A549 (cell line): Measurements from ENCODE around the gene CASK. TPM values are rescaled to one million over a fixed set of nuclear protein-coding genes. Genes with fewer than 3 reads are reported as not detected.

Experiments
- ATAC-seq, 2 experiments: fragments of 200-7000 bp in 1 of 2; fragments of >200 bp in 1 of 2; cut with Nextera tagmentation in 1 of 2; cut with Tn5 transposase in 1 of 2; 3 replicates each; pipeline versions ENCODE4 v1.8.0 to v1.9.1; 2018 to 2020; ENCODE audit warnings: mild to moderate bottlenecking in 1 of 2, moderate library complexity in 1 of 2
- CTCF ChIA-PET: fragments of 300-600 bp; sonication (Branson Sonifier 250); formaldehyde crosslinking; extraction: SDS; loops from one replicate; lab custom pipeline; 2021; ENCODE audit warnings: antibody characterized with exemption, inconsistent platforms; lab: Yijun Ruan, JAX
- POLR2A ChIA-PET: fragments of 350-600 bp; formaldehyde crosslinking; extraction: SDS; loops from one replicate; lab custom pipeline; 2021; ENCODE audit warnings: antibody characterized with exemption, inconsistent platforms; lab: Yijun Ruan, JAX
- DNase-seq, 2 experiments: peaks; one replicate each; pipeline versions ENCODE4 v3.0.0 to v3.0.0-alpha.2; 2011 to 2016; ENCODE audit warnings: low read depth in 1 of 2, low spot score in 1 of 2
- FAIRE-seq: peaks from 2 replicates; lab custom pipeline; 2011; peaks lifted over from hg19 to GRCh38; lab: Jason Lieb, UNC
- H3K27ac ChIP-seq, 2 experiments: fragments of >200 bp; sonication (Bioruptor Twin); formaldehyde crosslinking; 3 replicates each; pipeline ENCODE4 v1.5.1; 2016 to 2017
- H3K4me1 ChIP-seq: fragments of >200 bp; sonication (Bioruptor Twin); formaldehyde crosslinking; 3 replicates; pipeline ENCODE4 v1.6.1; 2016
- H3K4me2 ChIP-seq: fragments of >200 bp; sonication (Bioruptor Twin); formaldehyde crosslinking; 3 replicates; pipeline ENCODE4 v1.6.1; 2016
- H3K4me3 ChIP-seq: fragments of >200 bp; sonication (Bioruptor Twin); formaldehyde crosslinking; 3 replicates; pipeline ENCODE4 v1.5.1; 2016
- H3K9me3 ChIP-seq: fragments of >200 bp; sonication (Bioruptor Twin); formaldehyde crosslinking; 3 replicates; pipeline ENCODE4 v1.6.1; 2016
- BHLHE40 ChIP-seq: IDR thresholded peaks from 2 replicates; pipeline ENCODE4 v1.6.1; 2012; ENCODE audit warnings: low read depth, low read length, inconsistent platforms
- CBX2 ChIP-seq: fragments of 200-600 bp; sonication (generic); IDR thresholded peaks from 2 replicates; pipeline ENCODE4 v1.6.1; 2016; ENCODE audit warnings: low read depth, mild to moderate bottlenecking, borderline replicate concordance
- CHD2 ChIP-seq: fragments of 150-350 bp; IDR thresholded peaks from 2 replicates; pipeline ENCODE4 v1.6.1; 2014; ENCODE audit warnings: low read length; ENCODE audit not compliant: partially characterized antibody
- FOSL2 ChIP-seq, 2 experiments: fragments of 450-650 bp in 1 of 2; fragments of >200 bp in 1 of 2; sonication (Bioruptor Twin) in 1 of 2; formaldehyde crosslinking; IDR thresholded peaks; 2 replicates each; pipeline versions ENCODE4 v1.5.0 to v1.6.1; 2016 to 2020; ENCODE audit warnings: mild to moderate bottlenecking in 1 of 2, moderate library complexity in 1 of 2
- HDAC2 ChIP-seq: fragments of 200-600 bp; sonication (generic); IDR thresholded peaks from 2 replicates; pipeline ENCODE4 v1.6.1; 2016
- HOXA7 ChIP-seq: fragments of 250-450 bp; sonication (Bioruptor Pico); IDR thresholded peaks from 2 replicates; pipeline ENCODE4 v1.5.0; 2020; ENCODE audit warnings: mild to moderate bottlenecking, moderate library complexity
- JUN ChIP-seq, 2 experiments: fragments of >200 bp; sonication (Bioruptor Twin); formaldehyde crosslinking; IDR thresholded peaks; 2 replicates in 1 of 2; 3 replicates in 1 of 2; pipeline ENCODE4 v1.6.1; 2016 to 2017
- JUNB ChIP-seq: fragments of >200 bp; sonication (Bioruptor Twin); formaldehyde crosslinking; IDR thresholded peaks from 2 replicates; pipeline ENCODE4 v1.6.1; 2016
- MAZ ChIP-seq: fragments of 150-350 bp; IDR thresholded peaks from 2 replicates; pipeline ENCODE4 v1.6.1; 2014; ENCODE audit warnings: antibody characterized with exemption, low read depth, low read length, borderline replicate concordance
- NPAS2 ChIP-seq: fragments of 250-450 bp; sonication (Bioruptor Pico); IDR thresholded peaks from 2 replicates; pipeline ENCODE4 v1.8.0; 2022; ENCODE audit warnings: mild to moderate bottlenecking, moderate library complexity, borderline replicate concordance
- PHF8 ChIP-seq: fragments of 200-600 bp; sonication (generic); IDR thresholded peaks from 2 replicates; pipeline ENCODE4 v1.6.1; 2016; ENCODE audit warnings: low read depth, mild to moderate bottlenecking, antibody characterized with exemption, moderate library complexity, borderline replicate concordance
- RAD21 ChIP-seq, 2 experiments: fragments of >200 bp in 1 of 2; sonication (Bioruptor Twin) in 1 of 2; formaldehyde crosslinking in 1 of 2; IDR thresholded peaks in 1 of 2; conservative IDR thresholded peaks in 1 of 2; 2 replicates in 1 of 2; 3 replicates in 1 of 2; pipeline ENCODE4 v1.6.1; 2012 to 2018; ENCODE audit warnings: inconsistent platforms in 1 of 2
- RARB ChIP-seq: fragments of 250-450 bp; sonication (Bioruptor Pico); IDR thresholded peaks from 2 replicates; pipeline ENCODE4 v1.8.0; 2021; ENCODE audit warnings: mild to moderate bottlenecking, moderate library complexity
- RNF2 ChIP-seq: fragments of 200-600 bp; sonication (generic); IDR thresholded peaks from 2 replicates; pipeline ENCODE4 v1.6.1; 2016; ENCODE audit warnings: low read depth, mild to moderate bottlenecking, antibody characterized with exemption, moderate library complexity, borderline replicate concordance
- SMC3 ChIP-seq: fragments of >200 bp; sonication (Bioruptor Twin); formaldehyde crosslinking; IDR thresholded peaks from 3 replicates; pipeline ENCODE4 v1.6.1; 2018; ENCODE audit warnings: inconsistent platforms
- SREBF2 ChIP-seq: fragments of 450-650 bp; IDR thresholded peaks from 2 replicates; pipeline ENCODE4 v1.6.1; 2014; ENCODE audit warnings: mild to moderate bottlenecking, moderate library complexity
- TP53 ChIP-seq: fragments of 250-450 bp; sonication (Bioruptor Pico); IDR thresholded peaks from 2 replicates; pipeline ENCODE4 v1.5.0; 2021; ENCODE audit warnings: mild to moderate bottlenecking, moderate library complexity
- ZC3H11A ChIP-seq: fragments of 450-650 bp; IDR thresholded peaks from 2 replicates; pipeline ENCODE4 v1.6.1; 2014; ENCODE audit warnings: antibody characterized with exemption, mild to moderate bottlenecking
- ZSCAN20 ChIP-seq: fragments of 250-450 bp; sonication (Bioruptor Pico); IDR thresholded peaks from 2 replicates; pipeline ENCODE4 v1.8.0; 2022; ENCODE audit warnings: mild to moderate bottlenecking, moderate library complexity
- WGBS: methylation state at CpG from one replicate; pipeline ENCODE4 v1.1.6; 2017; ENCODE audit errors: missing lambda C conversion rate; 5-methylcytosine and 5-hydroxymethylcytosine counted together
- polyA plus RNA-seq, 4 experiments: library from polyadenylated mRNA; depleted of rRNA in 3 of 4; stranded (reverse); fragments of >200 nt; fragmentation: RNase III in 1 of 4; extraction: RNeasy Plus Mini Kit Qiagen cat#74134 plus additional on column Dnase treatment in 1 of 4; gene quantifications; 2 replicates in 3 of 4; 3 replicates in 1 of 4; pipeline ENCODE4 v1.2.3, GENCODE V29; 2011 to 2017
- TF ChIP-seq, protein P1 (sequence below): fragments of 250-450 bp; sonication (Bioruptor Pico); IDR thresholded peaks from 2 replicates; pipeline ENCODE4 v1.5.0; 2021; ENCODE audit warnings: mild to moderate bottlenecking, moderate library complexity, borderline replicate concordance
- TF ChIP-seq, protein P2 (sequence below): fragments of 150-350 bp; IDR thresholded peaks from 2 replicates; pipeline ENCODE4 v1.6.1; 2014; ENCODE audit warnings: low read depth, mild to moderate bottlenecking, low read length
- TF ChIP-seq, protein P3 (sequence below): fragments of >200 bp; sonication (Bioruptor Twin); formaldehyde crosslinking; IDR thresholded peaks from 3 replicates; pipeline ENCODE4 v1.5.1; 2016
- TF ChIP-seq, protein P4 (sequence below): fragments of >200 bp; sonication (Bioruptor Twin); formaldehyde crosslinking; IDR thresholded peaks from 2 replicates; pipeline ENCODE4 v1.6.1; 2016

CASK gene
- polyA plus RNA-seq, 2 of the 4 experiments (the other 2 are of a cell fraction): 23.3 to 57.6 TPM

DNA sequence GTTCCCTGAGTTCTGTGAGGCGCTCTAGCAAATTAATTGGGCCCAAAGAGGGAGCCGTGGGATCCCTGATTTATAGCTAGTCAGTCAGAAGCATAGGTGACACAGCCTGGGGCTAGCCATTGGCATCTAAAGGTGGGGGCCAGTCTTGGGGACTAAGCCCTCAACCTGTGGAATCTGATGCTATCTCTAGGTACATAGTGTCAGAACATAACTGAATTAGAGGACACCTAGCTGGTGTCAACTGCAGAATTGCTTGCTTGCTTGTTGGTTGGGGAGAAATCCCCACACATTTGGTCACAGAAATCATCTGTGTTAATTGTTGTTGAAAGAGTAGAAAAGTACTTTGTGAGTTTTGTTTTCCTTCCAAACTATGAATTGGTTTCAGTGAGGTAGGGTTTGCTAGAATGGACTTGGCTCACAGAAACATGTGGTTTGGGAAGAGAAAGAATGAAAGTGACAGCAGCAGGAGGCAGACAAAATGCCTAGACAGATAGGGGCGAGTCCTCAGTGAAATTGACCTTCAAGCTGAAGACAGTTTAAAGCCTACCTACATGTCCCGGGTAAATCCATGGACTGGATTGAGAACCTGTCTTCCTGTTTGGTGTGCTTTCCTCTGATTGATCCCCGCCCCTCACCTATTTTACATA, 212.2 kb downstream of the CASK start:
- CTCF ChIA-PET: no interaction called here
- TF ChIP-seq ZSCAN20 (no peak), HDAC2 (no peak), TP53 (no peak)
- TF ChIP-seq, protein P1, sequence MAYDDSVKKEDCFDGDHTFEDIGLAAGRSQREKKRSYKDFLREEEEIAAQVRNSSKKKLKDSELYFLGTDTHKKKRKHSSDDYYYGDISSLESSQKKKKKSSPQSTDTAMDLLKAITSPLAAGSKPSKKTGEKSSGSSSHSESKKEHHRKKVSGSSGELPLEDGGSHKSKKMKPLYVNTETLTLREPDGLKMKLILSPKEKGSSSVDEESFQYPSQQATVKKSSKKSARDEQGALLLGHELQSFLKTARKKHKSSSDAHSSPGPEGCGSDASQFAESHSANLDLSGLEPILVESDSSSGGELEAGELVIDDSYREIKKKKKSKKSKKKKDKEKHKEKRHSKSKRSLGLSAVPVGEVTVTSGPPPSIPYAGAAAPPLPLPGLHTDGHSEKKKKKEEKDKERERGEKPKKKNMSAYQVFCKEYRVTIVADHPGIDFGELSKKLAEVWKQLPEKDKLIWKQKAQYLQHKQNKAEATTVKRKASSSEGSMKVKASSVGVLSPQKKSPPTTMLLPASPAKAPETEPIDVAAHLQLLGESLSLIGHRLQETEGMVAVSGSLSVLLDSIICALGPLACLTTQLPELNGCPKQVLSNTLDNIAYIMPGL: no peak
- POLR2A ChIA-PET: no interaction called here
- Histone ChIP-seq H3K4me1 (no peaks in the 10 kb centered on the region), H3K4me2 (no peak overlapping the region), H3K4me3 (no peak overlapping the region), H3K9me3 (no peaks in the 10 kb centered on the region), H3K27ac (no peak overlapping the region)
- DNase-seq (no peak), FAIRE-seq (peak; percentile 7), ATAC-seq (no peak)
- 89% methylated on average over 5 of the region's 5 CpGs for WGBS

DNA sequence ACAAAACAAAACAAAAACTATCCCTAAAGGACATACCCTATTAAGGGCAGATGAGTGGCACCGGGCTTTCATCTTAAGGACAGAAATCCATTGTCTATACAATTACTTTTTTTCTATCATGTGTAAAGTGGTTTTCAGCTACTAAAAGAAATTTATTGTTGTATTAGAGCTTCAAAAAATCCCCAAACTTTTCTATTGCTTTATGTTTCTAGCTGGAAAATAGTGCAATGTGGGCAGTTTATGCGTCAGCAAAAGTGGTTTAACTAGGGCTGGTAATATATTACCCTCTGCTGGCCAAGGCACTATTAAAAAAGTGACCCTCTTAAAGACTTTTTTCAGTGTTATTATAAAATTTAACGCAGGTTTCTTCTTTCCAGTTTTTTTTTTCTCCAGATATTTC, 214.9 kb downstream of the CASK start:
- H3K4me2 ChIP-seq: no peak overlapping the region
- FAIRE-seq (no peak), DNase-seq (no peak), ATAC-seq (no peak)
- no peaks in the 10 kb centered on the region for H3K4me1 ChIP-seq
- H3K4me3 ChIP-seq: no peak overlapping the region
- no peak overlapping the region for H3K27ac ChIP-seq
- ChIA-PET POLR2A (no interaction called here), CTCF (interaction anchor here (1.0 kb wide), 1 partner anchor 14 kb away, joined by 4 read pairs; no protein-coding TSS in a partner anchor)
- H3K9me3 ChIP-seq: no peaks in the 10 kb centered on the region
- 64% methylated on average over 3 of the region's 3 CpGs for WGBS
- TF ChIP-seq CBX2 (no peak), RAD21 (conservative IDR thresholded peaks at IDR 0.05 in 1 of 2, IDR thresholded peaks at IDR 0.05 in 1 of 2) (peak in 1 of 2 experiments; percentile 5; a peak in 1 of 5 replicates)

DNA sequence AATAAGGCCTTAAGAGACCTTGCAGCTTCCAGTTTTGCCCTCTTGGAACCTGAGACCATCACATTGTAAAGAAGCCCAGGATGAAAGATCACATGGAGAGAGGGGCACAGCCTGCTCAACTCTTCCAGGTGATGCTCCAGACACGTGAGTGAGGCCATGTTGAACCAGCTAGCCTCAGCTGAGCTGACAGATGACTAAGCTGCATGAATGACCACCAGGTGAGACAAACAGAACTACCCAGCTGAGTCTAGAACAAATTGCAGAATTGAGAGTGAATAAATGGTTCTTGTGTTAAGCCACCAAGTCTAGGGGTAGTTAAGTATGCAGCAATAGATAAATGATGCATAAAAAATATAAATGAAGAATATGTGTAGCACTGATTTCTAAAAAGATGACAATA, 216.1 kb downstream of the CASK start:
- no peak for FAIRE-seq
- TF ChIP-seq ZSCAN20: no peak
- TF ChIP-seq BHLHE40: no peak
- no peak for TF ChIP-seq PHF8
- TF ChIP-seq FOSL2 (IDR thresholded peaks at IDR 0.05): no peak
- no peak for TF ChIP-seq FOSL2 (CRISPR knock-in tag; IDR thresholded peaks at IDR 0.05)
- TF ChIP-seq SMC3: no peak
- no peak for TF ChIP-seq NPAS2 (CRISPR knock-in tag)
- TF ChIP-seq, protein P2, sequence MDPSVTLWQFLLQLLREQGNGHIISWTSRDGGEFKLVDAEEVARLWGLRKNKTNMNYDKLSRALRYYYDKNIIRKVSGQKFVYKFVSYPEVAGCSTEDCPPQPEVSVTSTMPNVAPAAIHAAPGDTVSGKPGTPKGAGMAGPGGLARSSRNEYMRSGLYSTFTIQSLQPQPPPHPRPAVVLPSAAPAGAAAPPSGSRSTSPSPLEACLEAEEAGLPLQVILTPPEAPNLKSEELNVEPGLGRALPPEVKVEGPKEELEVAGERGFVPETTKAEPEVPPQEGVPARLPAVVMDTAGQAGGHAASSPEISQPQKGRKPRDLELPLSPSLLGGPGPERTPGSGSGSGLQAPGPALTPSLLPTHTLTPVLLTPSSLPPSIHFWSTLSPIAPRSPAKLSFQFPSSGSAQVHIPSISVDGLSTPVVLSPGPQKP: no peak
- TF ChIP-seq JUNB: no peak
- TF ChIP-seq RNF2: no peak
- TF ChIP-seq, all 56 proteins: peak for 0
- CTCF ChIA-PET: no interaction called here

DNA sequence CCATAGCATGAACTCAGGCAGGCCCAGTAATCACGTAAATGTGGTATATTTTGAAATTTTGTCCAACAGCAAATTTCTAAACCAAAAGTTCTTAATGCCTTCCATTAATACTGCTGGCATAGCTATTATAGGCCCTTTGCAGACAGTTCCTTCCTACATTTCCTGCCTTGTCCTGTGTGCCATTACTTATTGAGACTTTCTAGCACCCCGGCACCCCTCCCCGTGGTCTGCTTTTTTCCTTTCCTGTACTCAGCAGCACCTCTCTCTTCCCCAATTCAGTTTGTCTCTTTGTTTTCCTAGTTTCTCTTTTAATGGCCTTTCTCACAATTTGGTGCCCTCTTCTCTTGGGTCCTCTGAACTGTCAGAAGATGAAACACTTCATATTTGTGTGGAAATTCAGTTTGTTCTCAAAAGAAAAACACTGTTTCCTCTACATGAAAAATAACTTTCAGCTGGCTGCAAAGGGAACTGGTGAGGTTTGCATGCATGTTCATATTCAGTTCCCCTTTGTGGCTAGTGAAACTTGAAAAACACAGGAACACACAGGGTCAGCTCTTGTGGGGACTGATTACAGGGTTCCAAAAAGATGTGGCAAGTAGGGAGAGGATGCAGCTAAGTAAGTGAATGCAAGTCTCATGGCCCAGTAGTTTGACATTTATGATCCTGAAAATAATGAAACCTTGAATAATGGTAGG, 217.5 kb downstream of the CASK start:
- Histone ChIP-seq H3K4me3 (no peak overlapping the region), H3K4me2 (no peak overlapping the region), H3K9me3 (no peaks in the 10 kb centered on the region), H3K27ac (no peak overlapping the region), H3K4me1 (no peaks in the 10 kb centered on the region)
- WGBS: 88% methylated on average over 3 of the region's 3 CpGs
- DNase-seq (no peak), ATAC-seq (no peak), FAIRE-seq (peak; percentile 39)
- POLR2A ChIA-PET: no interaction called here
- CTCF ChIA-PET: no interaction called here
- no peak for TF ChIP-seq SREBF2
- no peak for TF ChIP-seq TP53
- TF ChIP-seq MAZ: no peak
- no peak for TF ChIP-seq ZC3H11A
- TF ChIP-seq JUN (IDR thresholded peaks at IDR 0.05): no peak
- TF ChIP-seq, protein P2: no peak
- no peak for TF ChIP-seq RARB (CRISPR knock-in tag)
- TF ChIP-seq HOXA7 (CRISPR knock-in tag): no peak
- no peak for TF ChIP-seq CHD2
- TF ChIP-seq, protein P3, sequence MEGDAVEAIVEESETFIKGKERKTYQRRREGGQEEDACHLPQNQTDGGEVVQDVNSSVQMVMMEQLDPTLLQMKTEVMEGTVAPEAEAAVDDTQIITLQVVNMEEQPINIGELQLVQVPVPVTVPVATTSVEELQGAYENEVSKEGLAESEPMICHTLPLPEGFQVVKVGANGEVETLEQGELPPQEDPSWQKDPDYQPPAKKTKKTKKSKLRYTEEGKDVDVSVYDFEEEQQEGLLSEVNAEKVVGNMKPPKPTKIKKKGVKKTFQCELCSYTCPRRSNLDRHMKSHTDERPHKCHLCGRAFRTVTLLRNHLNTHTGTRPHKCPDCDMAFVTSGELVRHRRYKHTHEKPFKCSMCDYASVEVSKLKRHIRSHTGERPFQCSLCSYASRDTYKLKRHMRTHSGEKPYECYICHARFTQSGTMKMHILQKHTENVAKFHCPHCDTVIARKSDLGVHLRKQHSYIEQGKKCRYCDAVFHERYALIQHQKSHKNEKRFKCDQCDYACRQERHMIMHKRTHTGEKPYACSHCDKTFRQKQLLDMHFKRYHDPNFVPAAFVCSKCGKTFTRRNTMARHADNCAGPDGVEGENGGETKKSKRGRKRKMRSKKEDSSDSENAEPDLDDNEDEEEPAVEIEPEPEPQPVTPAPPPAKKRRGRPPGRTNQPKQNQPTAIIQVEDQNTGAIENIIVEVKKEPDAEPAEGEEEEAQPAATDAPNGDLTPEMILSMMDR: no peak
- TF ChIP-seq, protein P4, sequence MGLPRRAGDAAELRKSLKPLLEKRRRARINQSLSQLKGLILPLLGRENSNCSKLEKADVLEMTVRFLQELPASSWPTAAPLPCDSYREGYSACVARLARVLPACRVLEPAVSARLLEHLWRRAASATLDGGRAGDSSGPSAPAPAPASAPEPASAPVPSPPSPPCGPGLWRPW: no peak

More for the DNA sequence above, 216.1 kb downstream of the CASK start:
- POLR2A ChIA-PET: no interaction called here
- DNase-seq (no peak), ATAC-seq (no peak)
- H3K27ac ChIP-seq: no peak overlapping the region
- no peak overlapping the region for H3K4me2 ChIP-seq
- WGBS: 100% methylated on average over 1 of the region's 1 CpG
- H3K4me3 ChIP-seq: no peak overlapping the region
- no peaks in the 10 kb centered on the region for H3K4me1 ChIP-seq
- H3K9me3 ChIP-seq: no peaks in the 10 kb centered on the region
